KG1 (cell line): Measurements from ENCODE around the gene TMEM63B.
"Not testable (repeated sequence)": the region's sequence is repeated elsewhere in the genome, so short reads cannot be mapped to it uniquely, and the experiment has no call there.

Experiments
- DNase-seq: peaks from one replicate; lab custom pipeline; 2025; lab: John Stamatoyannopoulos, UW

Gene TMEM63B

DNA sequence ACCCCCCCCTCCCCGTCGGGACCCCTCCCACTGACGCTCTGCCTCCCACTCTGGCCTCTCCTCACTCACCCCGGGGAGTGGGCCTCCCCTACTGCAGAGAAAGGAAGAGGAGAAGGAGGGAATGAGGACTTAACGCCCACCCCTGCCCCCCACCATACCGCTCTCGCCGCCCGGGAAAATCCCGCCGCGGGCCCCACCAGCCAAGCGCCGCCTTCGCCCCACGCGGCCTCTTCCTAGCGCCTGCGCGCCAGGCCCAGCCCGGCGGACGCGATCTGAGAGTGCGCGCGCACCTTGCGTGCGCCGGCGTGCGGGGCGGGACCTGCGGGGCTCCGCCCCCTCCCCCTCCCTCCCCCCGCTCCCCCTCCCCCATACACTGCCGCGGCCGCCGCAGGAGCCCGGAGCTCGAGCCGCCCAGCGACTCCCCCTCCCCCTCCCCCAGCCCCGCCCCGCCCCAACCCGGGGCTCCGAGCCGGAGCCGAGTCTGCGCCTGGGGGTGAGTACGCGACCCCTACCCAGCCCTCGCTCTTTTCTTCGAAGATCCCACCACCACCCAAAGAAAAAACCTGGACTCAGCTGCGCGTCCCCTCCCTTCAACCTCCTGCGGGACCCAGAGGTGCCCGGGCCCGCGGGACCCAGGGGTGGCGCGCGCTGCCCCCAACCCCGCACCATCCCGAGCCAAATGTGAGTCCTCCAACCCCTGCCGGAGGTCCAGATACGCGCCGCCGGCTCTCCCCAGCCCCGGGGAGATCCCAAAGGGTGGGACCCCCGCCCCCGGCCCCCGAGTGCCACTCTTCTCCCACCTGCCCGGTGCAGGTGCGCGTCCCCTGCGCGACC is at the start of gene TMEM63B, which contains the start of gene MRPL14:
TSS of gene TMEM63B (plus strand) at position 369 of the 834 bp plus-strand sequence. CDS start 7,031 bp downstream, outside the sequence.
TSS of gene MRPL14 (minus strand) at position 267 of the 834 bp plus-strand sequence. CDS start 10,841 bp downstream, outside the sequence.
- DNase-seq: peak; percentile 54

GRCh38 chr6:44078219-44078826 is 49.0 kb upstream of the TMEM63B start:
- DNase-seq: no peak

DNA sequence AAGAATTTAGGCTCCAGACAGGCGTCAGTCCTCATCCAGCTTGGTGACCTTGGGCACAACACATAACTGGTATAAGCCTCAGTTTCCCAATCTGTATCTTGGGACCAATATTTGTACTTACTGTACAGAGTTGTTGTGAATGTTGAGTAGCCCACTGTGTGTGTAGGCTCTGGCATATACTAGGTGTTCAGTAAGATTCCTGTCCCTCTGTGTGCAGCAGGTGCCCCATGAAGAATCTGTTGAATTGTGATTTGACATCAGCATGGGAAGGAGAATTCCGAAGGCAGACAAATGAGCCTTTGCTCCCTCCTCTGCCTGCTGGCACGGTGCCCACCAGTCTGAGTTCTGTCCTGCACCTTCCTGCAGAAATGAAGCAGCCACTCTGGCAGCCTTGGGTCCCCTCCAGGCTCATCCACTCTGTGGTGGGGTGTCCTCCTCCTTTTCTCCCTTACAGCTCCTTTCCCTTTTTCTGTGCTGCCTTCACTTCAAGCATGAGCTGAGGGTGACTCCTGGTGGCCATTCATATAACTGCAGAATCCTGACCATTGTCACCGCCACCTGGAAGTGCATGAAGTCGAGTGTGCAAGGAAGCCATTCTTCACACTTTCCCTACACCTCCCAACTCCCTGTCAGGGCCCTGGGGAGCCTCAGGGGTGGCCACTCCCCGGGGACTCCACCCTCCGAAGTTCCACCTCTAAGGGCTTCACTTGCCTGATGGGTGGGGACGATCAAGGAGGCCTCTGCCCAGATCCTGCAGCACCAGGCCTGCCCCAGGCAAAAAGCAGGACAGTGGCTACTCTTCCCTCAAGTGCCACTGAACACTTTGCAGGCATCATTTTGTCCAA is 48.3 kb upstream of the TMEM63B start:
- DNase-seq: no peak

- no peak for DNase-seq
Measured at GRCh38 chr6:44079672-44080071, 47.7 kb upstream of the TMEM63B start.

DNA sequence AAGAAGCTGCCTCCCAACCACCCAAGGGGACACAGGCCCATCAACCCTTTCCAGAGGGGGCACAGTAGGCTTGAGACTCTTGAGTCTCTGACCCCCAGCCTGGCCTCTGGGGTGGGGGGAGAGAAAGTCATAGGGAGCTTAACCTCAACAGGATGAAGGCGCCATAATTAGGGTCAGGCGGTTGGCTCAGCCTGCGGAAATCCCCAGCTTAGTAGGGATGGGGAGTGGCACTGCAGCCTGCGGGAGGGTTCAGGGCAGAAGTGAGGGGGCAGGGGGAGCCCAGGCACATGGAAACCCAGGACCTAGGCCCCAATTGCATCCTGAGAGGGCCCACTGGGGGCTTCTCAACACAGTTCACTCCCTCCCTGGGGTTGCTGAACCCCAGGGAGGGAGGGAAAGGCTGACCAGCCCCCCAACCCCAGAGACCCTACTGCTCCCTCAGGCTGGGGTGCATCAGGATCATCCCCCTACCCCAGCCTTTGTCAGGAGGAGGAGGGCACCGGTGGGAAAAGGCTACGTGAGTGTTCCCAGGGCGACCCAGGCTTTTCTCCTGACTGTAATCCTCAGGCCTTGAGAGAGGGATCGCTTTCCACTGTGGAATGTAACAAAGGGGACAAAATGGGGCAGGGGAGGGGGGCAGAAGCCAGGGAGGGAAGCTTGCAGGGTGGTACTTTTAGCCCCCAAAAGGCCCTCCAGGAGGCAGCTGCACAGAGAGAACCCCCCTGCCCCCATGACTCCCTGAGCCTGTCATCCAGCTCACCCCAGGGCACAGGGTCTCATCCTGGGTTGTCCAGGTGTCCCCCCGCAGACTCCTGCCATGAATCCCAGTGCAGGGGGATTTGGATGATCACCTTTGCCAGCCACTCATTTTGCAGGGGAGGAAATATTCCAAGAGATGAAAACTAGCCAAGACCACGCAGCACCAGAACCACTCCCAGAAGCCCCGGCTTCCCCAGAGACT is 46.5 kb upstream of the TMEM63B start:
- no peak for DNase-seq

DNA sequence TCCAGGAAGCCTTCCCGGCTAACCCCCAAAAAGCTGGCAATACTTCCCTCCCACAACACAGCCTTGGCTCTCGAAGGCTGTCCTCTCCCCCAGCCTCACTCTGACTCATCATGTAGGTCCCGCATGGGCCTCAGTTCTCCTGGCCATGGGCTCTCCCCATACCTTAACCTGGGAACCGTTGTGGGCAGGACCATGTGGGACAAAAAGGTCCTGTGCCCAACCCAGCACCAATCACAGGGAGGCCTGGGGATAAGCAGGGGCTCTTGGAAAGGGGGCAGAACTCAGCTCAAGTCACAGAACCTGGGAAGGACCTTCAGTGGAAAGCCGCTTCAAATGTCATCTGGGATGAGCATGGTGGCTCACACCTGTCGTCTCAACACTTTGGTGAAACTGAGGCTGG is 45.6 kb upstream of the TMEM63B start:
- DNase-seq: no peak

- DNase-seq: no peak
Measured at GRCh38 chr6:44082872-44083321, 44.5 kb upstream of the TMEM63B start.

DNA sequence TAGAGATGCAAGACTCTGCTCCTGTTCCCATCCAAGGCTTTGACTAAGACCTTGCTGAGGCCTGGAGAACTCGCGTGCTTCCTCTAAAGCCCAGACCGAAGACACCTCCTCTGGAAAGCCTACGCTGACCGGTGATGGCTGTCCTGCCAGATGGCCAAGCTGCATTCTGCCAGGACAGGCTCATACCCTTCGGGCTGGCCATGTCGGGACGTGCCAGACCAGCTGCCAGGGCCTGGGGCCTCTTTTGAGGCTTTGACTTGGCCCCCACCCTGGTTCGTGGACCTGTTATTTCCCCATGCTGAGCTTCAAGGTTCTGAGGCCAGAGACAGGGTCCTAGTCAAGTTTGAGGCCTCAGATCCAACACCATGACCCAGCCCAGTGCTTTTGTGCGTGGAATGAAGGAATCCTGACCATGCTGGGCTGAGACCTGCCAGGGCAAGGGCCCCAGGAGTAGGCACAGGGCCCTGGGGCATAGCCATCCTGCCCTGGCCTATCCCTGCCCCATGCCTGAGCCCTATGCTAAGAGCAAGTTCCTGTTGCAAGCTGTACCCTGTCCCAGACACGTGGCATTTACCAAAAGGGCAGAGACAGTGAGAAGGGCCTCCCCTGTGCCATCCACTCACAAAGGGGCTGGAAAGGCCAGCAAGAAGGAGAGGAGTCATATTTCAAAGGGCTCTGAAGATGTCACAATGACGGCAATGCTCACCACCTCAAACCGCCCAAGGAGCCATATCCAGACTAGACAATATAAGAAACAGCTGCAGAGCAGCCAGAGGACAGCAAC is 42.9 kb upstream of the TMEM63B start:
- DNase-seq: no peak

- no peak for DNase-seq
Measured at GRCh38 chr6:44085219-44085618, 42.1 kb upstream of the TMEM63B start.

- DNase-seq: no peak
Measured at GRCh38 chr6:44086931-44087574, 40.3 kb upstream of the TMEM63B start.

- no peak for DNase-seq
Measured at GRCh38 chr6:44087623-44088022, 39.7 kb upstream of the TMEM63B start.

DNA sequence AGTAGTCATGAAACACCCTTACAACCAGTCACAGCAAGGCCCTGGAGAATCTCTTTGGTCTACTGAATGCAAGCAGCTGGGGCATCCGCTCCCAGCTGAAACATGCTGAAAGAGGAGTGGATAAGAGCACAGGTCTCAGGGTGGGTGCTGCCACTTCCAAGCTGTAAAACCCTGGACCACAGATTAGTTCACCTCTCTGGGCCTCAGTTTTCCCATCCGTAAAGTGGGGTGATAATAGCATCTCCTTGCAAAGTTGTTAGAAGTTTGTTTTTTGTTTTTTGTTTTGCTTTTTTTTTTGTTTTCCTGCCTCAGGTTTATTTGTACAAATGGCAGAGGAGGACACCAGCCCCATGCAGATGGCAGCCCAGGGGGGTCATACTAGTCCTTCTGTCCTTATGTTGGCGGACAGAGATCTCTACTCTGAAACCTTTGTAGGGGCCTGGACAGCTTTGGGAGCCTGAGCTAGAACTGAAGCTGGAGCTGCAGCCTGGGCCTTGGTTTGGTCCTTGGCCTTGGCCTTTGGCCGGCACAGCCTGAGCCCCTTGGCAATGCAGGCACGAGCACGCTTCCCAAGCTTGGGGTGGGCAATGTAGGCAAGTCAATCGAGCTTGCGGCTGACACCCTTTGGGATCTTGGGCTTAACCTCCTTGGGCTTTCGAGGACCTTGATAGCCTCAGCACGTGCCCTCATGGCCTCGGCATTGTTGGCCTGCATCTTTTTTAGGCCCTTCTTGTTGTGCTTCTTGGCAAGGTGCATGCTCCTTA is 38.3 kb upstream of the TMEM63B start:
- DNase-seq: no peak

DNA sequence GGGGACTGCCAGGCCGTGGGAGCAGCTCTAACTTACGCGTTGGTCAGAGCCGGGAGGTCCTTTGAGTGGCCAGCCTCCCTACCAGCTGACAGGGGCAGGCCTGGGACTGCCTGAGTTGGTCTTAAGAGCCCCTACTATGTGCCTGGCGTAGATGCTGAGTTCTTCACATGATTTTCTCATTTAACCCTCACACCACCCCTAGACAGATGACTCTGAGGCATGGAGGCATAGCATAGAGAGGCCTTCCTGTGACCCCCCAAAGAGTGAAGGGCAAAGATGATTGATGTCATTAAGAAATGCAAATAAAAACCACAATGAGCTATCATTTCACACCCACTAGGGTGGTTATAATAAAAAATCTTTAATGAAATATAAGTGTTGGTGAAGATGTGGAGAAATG is 36.9 kb upstream of the TMEM63B start:
- no peak for DNase-seq

DNA sequence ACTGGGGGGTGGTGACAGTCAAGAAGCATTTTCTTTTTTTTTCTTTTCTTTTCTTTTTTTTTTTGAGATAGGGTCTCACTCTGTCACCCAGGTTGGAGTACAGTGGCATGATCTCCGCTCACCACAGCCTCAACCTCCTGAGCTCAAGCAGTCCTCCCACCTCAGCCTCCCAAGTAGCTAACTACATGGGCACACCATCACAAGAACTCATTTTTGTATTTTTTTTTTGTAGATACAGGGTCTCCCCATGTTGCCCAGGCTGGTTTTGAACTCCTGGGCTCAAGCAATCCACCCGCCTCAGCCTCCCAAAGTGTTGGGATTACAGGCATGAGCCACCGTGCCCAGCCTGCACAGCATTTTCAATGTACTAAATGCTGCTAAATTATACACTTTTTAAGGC is 36.0 kb upstream of the TMEM63B start:
- not testable (repeated sequence) for DNase-seq

GRCh38 chr6:44091981-44092884 is 35.1 kb upstream of the TMEM63B start:
- DNase-seq: no peak

DNA sequence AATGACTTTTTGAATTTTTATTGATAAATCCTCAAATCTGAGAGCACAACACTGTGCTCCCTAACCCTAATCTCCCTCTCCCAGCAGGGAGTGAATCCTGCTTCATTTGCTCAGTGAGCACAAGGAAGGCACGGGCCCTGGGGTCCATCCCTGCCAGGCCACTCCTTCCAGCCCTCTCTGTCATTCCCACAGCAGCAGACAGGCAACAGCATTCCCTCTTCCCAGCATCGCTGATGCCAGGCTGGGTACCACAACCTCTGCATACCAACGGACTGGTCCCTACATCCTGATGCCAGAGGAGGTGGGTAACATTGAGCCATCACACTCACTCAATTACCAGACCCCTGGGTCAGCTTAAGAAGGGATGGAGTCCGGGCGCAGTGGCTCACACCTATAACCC is 34.3 kb upstream of the TMEM63B start:
- no peak for DNase-seq

DNA sequence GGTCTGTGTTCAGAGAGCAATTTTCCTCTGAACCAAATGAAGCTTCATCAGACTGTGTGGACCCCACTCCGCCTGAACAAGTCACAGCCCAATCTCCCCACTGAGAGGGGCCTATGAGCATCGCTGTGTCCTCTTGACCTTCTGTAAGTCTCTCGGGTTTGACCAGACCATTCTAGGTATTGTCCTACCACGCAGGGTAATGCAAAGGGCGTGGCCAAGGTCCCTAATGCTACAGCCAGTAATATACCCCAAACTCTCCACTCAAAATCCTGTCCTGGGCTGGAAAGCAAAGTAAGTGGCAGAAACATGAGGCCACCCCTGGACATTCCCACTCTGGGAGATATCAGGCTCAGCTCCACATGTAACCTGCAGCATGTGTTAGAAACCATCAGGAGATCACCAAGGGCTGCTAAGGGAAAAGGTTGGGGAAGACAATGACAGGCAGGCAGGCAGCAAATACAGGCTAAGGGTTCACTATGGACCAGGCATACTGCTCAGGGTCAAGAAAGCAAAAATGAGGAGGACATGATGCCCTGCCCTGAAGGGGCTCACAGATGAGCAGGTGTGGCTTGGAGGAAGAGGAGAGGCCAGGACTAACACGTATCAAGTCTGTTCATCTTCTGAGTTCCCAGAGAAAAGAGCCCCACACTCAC is 33.5 kb upstream of the TMEM63B start:
- no peak for DNase-seq
